HG03457 (cell line): ENCODE data around the gene HOXA1.

Experiments
- ATAC-seq: cut with Tn5 transposase; IDR thresholded peaks from one replicate; pipeline ENCODE4 v1.9.1; 2021; ENCODE audit warnings: moderate number of reproducible peaks; ENCODE audit not compliant: unreplicated experiment

The HOXA1 gene

DNA sequence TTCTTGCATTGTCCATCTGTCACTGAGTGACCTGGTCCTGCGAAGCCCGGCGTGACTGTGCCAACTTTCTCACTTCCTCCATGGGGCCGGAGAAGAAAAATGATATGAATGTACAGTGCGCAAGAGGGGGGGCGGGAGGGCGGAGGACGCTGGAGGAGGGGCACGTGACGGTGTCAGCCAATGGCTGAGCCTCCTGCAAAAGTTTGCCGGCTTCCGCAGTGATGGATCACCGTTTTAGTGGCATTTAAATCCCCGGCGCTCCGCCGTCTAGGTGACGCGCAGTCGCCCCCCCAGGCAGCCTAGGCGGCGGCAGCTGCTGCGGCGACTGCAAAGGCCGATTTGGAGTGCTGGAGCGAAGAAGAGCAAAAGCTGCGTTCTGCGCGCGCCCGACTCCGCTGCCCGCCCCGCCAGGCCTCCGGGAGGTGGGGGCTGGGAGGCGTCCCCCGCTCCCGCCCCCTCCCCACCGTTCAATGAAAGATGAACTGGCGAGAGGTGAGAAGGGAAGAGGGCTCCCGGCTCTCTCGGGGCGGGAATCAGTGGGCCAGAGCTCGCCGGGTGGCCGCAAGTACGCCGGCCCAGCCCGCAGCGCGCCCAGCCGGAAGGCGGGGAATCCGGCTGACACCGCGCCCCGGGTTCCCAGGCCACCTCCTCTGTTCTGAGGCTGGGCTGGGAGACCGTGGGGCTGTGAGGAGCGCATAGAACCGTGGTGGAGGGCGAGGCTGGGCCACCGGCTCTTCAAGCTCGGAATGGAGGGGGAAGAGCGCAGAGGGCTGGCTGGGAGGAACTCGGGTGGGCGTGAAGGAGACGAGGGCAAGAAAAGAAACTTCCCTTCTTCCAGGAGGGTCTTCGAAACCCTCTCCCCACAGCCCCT, at the start of gene HOXA1:
Gene HOXA1, minus strand, starts transcription at position 104 of the 871 bp plus-strand sequence. Its CDS starts 88 bp downstream, at position 16.
- peak; percentile 94 for ATAC-seq

DNA sequence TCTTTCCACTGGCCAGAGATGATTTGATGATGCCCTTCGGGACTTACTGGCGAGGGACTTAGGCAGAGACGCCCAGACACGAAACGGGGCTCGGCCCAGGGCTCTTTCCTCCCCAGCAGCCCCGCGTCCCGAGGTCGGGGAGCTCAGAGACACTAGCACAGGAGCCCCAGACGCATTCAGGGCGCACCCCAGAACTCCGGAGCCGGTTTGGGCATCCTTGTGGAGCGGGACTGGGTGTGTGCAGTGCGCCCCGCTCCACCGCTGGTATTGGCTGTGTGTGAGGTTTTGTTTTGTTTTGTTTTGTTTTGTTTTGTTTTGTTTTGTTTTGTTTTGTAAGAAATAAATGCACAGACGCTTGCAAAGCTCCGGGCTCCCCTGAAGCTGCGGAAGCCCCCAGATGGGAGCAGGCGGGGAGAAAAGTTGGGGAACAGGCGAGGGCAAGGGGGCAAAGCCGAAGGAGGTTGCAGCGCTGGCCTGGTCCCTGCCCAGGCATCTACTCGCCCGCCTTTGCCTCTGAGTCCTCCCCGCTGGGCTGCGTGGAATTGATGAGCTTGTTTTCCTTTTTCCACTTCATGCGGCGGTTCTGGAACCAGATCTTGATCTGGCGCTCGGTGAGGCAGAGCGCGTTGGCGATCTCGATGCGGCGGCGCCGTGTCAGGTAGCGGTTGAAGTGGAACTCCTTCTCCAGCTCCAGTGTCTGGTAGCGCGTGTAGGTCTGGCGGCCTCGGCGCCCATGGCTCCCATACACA, 49.5 kb upstream of the HOXA1 start:
- no peak for ATAC-seq

GRCh38 chr7:27144781-27145164, 49.0 kb upstream of the HOXA1 start:
- ATAC-seq, result no peak

DNA sequence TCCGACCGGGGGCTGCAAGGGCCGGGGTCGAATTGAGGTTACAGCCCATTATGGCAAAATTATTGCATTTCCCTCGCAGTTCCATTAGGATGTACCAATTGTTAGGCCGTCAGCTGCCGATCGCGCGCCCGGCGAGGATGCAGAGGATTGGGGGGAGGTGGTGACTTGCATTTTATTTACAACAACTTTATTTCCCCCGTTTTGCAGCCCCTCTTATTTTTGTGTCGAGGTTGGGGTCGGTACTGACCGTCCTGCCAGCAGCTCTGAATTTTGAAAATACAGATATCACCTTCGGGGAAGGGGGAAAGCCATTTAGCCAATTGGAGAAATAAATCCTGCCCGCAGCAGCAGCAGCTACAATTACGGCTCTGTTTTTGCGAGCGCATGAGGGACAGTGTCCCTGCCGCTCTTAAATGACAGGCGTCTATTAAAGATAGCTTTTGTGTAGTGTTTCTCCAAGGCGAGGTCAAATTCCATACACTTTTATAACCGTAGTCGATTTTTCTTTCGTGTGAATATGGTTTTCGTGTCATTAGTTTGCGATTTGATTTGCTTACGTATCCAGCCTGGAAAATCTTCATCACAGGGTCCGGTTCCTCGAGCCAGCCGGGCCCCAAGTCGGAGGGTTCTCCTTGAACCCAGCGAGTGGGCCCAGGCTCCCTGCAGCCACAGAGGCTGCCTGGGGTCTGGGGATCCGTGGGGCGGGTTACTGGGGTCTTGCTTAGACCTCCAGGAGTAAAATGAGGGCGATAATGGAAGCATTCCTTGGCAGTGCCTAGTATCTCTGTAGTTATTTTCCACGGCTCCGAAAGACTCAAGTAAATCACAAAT, 48.4 kb upstream of the HOXA1 start:
- ATAC-seq, result no peak

GRCh38 chr7:27143023-27143949, 47.5 kb upstream of the HOXA1 start, which contains the start of gene HOXA5:
Gene HOXA5, minus strand, starts transcription at chr7:27143681. Its CDS starts 74 bp downstream, at chr7:27143607.
- ATAC-seq, result no peak

- no peak for ATAC-seq
Observed at GRCh38 chr7:27142580-27143022, 46.8 kb upstream of the HOXA1 start.

GRCh38 chr7:27141923-27142579, 46.3 kb upstream of the HOXA1 start:
- no peak for ATAC-seq

DNA sequence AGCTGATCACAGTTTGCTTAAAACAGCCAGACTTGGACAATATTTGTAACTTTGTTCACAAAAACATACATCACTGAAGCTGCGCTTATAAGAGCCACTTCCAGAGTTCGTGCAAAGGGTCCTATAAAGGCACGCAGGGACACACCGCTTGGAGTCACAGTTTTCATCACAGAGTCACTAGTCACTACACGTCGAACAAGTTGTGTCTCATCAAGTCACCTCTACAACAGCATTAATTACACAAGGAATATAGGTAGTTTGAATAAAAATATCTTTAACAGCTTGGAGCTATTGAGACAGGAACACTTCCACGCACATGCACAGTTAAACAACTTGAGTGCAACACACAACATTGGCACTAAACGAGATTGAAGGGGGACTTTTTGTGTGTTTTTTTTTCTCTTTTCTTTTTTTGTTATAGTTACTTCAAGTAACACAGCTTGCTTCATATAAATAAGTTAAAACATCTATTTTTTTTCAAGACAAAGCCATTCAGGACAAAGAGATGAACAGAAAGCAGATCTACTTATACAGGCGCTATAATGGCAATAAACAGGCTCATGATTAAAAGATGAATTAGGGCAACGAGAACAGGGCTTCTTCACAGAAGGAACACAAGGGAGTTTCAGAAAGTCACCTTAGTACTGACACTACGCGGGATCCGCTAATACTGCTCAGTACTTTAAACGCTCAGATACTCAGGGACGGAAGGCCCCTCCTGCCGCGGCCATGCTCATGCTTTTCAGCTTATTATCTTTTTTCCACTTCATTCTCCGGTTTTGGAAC, 45.5 kb upstream of the HOXA1 start:
- no peak for ATAC-seq

DNA sequence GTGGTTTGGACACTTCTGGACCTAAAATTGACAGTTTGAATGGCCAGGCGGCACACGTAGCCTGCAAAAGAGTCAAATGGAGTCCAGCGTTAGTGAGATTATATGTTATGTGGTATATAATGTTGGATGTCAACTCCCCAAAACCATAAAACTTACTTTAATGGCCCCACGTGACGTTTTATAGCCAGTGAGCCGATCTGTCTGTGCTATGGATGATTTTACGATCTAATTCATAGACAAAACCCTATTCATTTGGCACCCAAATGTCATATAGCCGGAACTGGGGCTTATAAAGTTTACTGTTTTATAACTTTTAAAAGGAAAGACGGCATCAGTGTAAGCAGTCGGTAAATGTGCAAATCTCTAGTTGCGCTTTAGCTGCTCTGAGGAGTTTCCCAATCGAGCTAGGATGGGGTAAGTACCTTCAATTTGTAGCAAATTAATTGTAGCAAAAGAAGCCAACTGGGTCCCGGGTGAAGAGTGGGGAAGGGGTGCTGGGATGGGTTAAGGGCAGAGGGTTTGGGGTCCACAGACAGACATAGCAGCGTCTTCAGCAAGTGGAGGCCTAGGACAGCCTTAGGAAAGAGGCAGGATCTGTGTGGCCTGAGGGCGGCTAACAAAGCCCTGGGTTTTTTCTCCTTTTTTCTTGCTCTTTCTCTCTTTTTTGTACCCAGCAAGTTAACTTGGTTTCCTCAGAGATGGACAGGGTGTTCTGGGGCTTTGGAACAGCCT, 44.5 kb upstream of the HOXA1 start:
- no peak for ATAC-seq

- ATAC-seq, result no peak
Observed at GRCh38 chr7:27139334-27140125, 43.7 kb upstream of the HOXA1 start.

GRCh38 chr7:27138985-27139333, 43.2 kb upstream of the HOXA1 start:
- no peak for ATAC-seq

GRCh38 chr7:27138472-27138871, 42.7 kb upstream of the HOXA1 start:
- no peak for ATAC-seq

DNA sequence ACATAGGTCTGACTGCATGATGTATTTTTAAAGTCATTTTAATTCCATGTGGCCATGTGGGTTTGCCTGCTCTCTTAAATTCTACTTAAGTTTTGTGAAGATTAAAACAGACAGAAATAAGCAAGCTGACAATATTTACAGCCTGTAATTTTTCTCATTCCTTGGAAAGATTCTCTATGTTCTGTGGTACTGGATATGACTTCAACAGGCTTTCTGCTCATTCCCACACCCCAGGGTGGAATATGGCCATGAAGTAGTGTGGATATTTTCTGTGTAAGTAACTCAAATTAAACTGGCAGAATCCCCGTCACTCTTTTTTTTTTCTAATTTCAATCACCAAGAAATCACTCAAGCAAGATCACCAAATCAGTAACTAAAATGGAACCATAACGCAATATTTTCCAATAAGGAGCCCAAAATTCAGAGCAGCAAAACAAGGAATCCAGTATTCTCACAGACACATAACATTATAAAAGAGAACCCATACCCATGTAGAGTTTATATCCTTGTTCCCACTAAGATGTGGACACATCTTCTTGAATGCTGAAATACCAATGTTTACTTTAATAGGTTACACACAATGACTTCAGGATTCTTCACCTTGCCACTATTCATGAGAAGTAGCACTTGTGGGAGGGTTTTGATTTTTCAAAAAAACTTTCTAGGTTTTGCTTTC, 42.0 kb upstream of the HOXA1 start:
- ATAC-seq, result no peak

DNA sequence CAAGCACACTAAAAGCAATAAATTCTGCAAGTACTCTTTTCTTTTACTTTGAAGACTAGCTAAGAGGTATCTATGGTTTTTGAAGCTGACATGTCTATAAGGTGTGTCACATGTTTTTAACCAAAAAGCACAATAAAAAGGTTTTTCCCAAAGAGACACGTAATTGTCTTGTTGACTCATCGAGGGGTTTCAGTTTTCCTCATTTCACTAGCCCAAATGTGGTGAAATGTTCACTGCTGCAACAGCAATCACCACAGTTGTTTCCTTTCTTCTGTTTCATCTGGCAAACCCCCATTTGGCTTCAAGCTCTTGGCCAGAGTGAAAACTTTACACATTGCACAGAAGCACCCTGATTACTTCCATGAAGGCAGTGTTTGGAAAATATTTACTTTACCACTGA, 38.6 kb upstream of the HOXA1 start:
- no peak for ATAC-seq

GRCh38 chr7:27133409-27134231, 37.8 kb upstream of the HOXA1 start:
- no peak for ATAC-seq

DNA sequence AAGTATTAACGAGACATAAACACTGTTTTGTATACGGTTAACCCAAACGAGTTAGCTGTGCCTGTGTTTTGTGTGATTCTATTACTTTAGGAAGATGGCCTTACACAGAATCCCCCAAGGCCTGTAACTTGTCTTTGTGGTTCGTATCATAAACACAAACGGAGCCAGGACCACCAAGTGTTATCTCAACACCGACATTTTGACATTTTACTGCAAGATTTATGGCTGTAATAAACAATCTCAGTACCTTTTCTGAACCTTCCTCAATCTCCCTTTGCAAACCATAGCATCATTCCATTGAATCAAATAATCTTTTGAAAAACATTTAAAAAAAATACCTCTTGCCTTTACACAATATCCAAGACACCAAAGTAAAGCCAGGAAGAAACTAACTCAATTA, 37.2 kb upstream of the HOXA1 start:
- no peak for ATAC-seq
